ENCODE measurements around the gene BRD2.

BRD2 gene

DNA sequence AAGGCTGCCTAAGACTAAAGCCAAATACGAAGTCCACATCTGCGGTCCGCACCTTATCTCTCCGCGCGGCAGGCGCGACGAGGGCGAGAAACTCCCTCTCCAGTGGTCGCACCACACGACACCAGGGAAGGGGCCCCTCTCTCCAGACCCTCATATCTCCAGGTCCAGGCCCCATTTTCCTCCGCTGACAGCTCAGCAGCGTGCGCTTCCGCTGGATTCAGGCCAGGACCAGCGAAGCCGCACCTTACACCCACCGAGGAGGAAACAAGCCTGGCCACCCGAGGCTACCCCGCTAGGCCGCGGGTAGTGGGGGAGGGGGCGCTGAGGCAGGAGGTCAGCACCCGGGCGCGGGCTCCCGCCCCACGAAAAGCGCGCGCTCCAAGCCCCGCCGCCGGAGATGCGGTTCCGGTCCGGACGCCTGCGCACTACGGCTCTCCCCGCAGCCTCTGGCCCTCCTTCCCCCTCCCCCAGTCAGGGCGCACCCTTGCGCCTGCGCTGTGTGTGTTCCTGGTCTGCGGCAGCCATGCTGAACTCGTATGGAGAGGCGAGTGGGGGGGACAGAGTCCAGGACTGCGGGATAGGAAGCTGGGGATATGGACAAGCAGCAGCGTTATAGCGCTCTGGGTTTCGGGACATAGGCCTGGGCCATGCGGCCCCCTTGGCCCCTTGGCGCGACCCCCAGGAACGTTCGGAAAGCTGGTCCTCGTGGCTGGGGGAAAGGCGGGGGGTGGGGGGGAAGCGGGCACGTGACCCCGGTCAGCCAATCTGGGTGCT, at the start of gene BRD2:
TSS of gene BRD2 (plus strand) at position 502 of the 774 bp plus-strand sequence. CDS start 4,305 bp downstream, outside the sequence.
- peak; percentile 94 for DNase-seq
- peak within 1 kb of the TSS; percentile 100 for H3K27ac Mint-ChIP-seq
- H3K4me3 Mint-ChIP-seq = peak within 1 kb of the TSS; percentile 98
- peaks cover 12% of the 10 kb centered on the region for H3K36me3 Mint-ChIP-seq (ENCODE audit: low read depth)
- TF ChIP-seq, protein P1, sequence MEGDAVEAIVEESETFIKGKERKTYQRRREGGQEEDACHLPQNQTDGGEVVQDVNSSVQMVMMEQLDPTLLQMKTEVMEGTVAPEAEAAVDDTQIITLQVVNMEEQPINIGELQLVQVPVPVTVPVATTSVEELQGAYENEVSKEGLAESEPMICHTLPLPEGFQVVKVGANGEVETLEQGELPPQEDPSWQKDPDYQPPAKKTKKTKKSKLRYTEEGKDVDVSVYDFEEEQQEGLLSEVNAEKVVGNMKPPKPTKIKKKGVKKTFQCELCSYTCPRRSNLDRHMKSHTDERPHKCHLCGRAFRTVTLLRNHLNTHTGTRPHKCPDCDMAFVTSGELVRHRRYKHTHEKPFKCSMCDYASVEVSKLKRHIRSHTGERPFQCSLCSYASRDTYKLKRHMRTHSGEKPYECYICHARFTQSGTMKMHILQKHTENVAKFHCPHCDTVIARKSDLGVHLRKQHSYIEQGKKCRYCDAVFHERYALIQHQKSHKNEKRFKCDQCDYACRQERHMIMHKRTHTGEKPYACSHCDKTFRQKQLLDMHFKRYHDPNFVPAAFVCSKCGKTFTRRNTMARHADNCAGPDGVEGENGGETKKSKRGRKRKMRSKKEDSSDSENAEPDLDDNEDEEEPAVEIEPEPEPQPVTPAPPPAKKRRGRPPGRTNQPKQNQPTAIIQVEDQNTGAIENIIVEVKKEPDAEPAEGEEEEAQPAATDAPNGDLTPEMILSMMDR (IDR thresholded peaks at IDR 0.05) = no peak
- H3K27me3 Mint-ChIP-seq (ENCODE audit: low read depth, poor library complexity) = peaks cover 3% of the 10 kb centered on the region
- H3K9me3 Mint-ChIP-seq = no peaks in the 10 kb centered on the region
- H3K4me1 Mint-ChIP-seq = peaks cover 31% of the 10 kb centered on the region

DNA sequence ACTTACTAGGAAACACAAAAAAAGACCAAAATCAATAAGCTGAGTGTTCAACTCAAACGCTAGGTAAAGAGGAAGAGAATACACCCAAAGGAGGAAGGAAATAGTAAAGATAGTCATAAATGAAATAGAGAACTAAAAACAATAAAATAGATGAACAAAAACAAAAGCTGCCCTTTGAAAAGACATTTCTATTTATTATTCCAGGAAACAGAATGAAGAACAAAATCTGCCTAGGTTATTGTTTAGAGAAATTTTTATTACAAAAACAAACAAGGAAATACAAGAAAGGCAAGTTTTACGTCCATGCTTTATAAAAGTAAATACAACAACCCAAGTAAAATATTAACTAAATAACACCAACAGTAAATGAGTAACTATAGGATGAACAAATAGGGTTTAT, 47.7 kb upstream of the BRD2 start:
- Mint-ChIP-seq H3K27ac (no peak overlapping the region), H3K27me3 (ENCODE audit: low read depth, poor library complexity) (peaks cover 39% of the 10 kb centered on the region), H3K36me3 (ENCODE audit: low read depth) (no peaks in the 10 kb centered on the region), H3K4me1 (no peaks in the 10 kb centered on the region), H3K4me3 (no peak overlapping the region), H3K9me3 (no peaks in the 10 kb centered on the region)
- TF ChIP-seq, protein P1 (IDR thresholded peaks at IDR 0.05) = no peak
- DNase-seq = no peak

DNA sequence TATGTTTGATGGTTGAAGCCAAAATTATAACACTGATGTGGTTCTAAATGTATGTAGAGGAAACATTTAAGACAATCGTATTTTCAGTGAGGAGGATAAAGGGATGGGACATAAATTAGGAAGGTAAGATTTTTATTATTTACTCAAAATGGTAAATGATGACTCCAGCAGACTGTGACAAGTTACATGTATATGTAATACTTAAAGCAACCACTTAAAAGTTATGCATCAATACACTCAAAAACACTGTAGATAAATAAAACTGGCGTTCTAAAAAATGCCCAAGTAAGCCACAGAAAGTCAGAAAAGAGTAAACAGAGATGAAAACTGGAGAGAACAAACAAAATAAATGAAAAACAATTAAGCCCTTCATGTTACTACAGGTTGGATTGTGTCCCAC, 46.3 kb upstream of the BRD2 start:
- H3K27ac Mint-ChIP-seq = no peak overlapping the region
- H3K36me3 Mint-ChIP-seq (ENCODE audit: low read depth) = no peaks in the 10 kb centered on the region
- H3K9me3 Mint-ChIP-seq = no peaks in the 10 kb centered on the region
- no peaks in the 10 kb centered on the region for H3K4me1 Mint-ChIP-seq
- TF ChIP-seq, protein P1 (IDR thresholded peaks at IDR 0.05) = no peak
- no peak overlapping the region for H3K4me3 Mint-ChIP-seq
- peaks cover 33% of the 10 kb centered on the region for H3K27me3 Mint-ChIP-seq (ENCODE audit: low read depth, poor library complexity)
- no peak for DNase-seq

DNA sequence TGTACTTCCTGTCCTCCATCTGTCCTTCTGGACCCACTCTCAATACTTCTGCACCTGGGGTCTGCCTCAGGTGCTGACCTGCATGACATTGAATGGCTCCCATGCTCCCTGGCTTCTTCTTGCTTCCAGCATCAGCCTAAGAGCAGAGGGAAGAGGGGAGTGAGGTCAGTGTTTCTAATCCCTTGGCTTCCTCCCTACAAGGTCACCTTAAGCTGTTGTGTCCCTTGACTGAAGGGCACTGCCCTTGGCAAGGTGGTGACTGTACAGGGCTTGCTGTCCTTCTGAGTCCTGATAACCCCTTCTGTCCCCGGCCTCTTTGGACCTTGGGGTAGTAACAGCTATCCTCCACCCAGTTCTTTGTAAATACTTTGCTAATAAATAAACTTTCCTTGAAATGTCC, 37.2 kb upstream of the BRD2 start:
- TF ChIP-seq, protein P1 (IDR thresholded peaks at IDR 0.05) = no peak
- H3K27ac Mint-ChIP-seq = no peak overlapping the region
- no peaks in the 10 kb centered on the region for H3K9me3 Mint-ChIP-seq
- DNase-seq = no peak
- no peaks in the 10 kb centered on the region for H3K36me3 Mint-ChIP-seq (ENCODE audit: low read depth)
- no peak overlapping the region for H3K4me3 Mint-ChIP-seq
- H3K4me1 Mint-ChIP-seq = peaks cover 5% of the 10 kb centered on the region
- peaks cover 42% of the 10 kb centered on the region for H3K27me3 Mint-ChIP-seq (ENCODE audit: low read depth, poor library complexity)

DNA sequence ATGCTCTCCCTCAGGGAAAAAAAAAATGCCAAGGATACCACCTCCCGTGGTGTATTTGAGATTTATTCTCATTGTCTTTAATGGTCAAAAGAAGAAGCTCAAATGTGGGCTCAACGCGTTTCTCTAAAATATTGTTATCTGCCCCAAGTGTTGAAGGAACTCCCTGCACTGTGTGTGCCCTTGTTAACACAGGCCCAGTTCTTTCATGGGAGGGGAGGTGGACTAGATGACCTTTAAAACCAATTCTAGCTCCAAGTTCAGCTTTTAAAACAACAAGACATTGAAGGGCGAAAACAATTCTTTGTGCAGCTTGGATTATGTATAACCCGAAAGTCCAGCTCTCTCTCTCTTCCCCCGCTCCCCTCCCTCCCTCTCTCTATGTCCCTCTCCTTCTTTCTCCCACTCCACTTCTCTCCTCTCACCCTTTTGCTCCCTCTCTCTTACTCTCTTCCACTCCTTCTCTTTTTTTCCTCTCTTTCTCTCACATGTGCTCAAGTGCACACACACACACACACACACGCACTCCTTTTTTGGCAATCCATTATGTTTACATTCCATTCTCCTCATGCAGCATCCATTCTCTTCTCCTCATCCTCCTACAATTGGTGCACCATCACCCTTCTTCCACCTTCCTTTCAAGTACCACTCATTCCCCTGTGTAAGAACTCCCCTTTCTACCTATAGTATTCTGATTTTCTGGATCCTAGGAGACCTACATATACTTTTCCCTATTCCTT, 36.1 kb upstream of the BRD2 start:
- peaks cover 44% of the 10 kb centered on the region for H3K27me3 Mint-ChIP-seq (ENCODE audit: low read depth, poor library complexity)

More for the DNA sequence above, 36.1 kb upstream of the BRD2 start:
- Mint-ChIP-seq H3K4me3 (no peak overlapping the region), H3K4me1 (peaks cover 15% of the 10 kb centered on the region), H3K9me3 (no peaks in the 10 kb centered on the region), H3K36me3 (ENCODE audit: low read depth) (no peaks in the 10 kb centered on the region), H3K27ac (no peak overlapping the region)
- no peak for DNase-seq
- TF ChIP-seq, protein P1 (IDR thresholded peaks at IDR 0.05) = no peak

All from nephron progenitor cell (in vitro differentiated cells).